HFF-Myc (cell line): ENCODE results near the gene PLXNB2.
"Not testable (repeated sequence)": the region's sequence is repeated elsewhere in the genome, so short reads cannot be mapped to it uniquely, and the experiment has no call there.

ENCODE experiments used
- DNase-seq: peaks from one replicate; pipeline ENCODE4 v3.0.0-alpha.2; 2011; ENCODE audit warnings: low read depth; ENCODE audit errors: extremely low read depth
- H3K4me3 ChIP-seq: replicated peaks from 2 replicates; pipeline ENCODE4 v1.5.1; 2011; ENCODE audit warnings: low read depth, mild to moderate bottlenecking, control low read depth, low read length
- CTCF ChIP-seq: IDR thresholded peaks from 2 replicates; pipeline ENCODE4 v1.5.1; 2012; ENCODE audit warnings: mild to moderate bottlenecking, low read depth, low read length, control low read depth; ENCODE audit errors: missing control alignments

PLXNB2 gene

GRCh38 chr22:50274311-50274710 is 33.1 kb downstream of the PLXNB2 start:
- no peak for DNase-seq
- TF ChIP-seq CTCF, result peak; percentile 19
- no peak overlapping the region for H3K4me3 ChIP-seq

- DNase-seq, H3K4me3 ChIP-seq: not testable (repeated sequence)
These were observed 33.7 kb downstream of the PLXNB2 start for GRCh38 chr22:50273781-50274180.

GRCh38 chr22:50273352-50273751 is 34.1 kb downstream of the PLXNB2 start:
- H3K4me3 ChIP-seq, DNase-seq: not testable (repeated sequence)

- no peak overlapping the region for H3K4me3 ChIP-seq
- TF ChIP-seq CTCF, result no peak
- DNase-seq, result no peak
These were observed 35.2 kb downstream of the PLXNB2 start for GRCh38 chr22:50272044-50272802.

- TF ChIP-seq CTCF, result no peak
- peak overlapping the region; percentile 18; the same call in 1 of the 2 replicates for H3K4me3 ChIP-seq
- DNase-seq, result no peak
These were observed 35.9 kb downstream of the PLXNB2 start for GRCh38 chr22:50271519-50271970.

GRCh38 chr22:50270666-50271394 is 36.6 kb downstream of the PLXNB2 start:
- DNase-seq, result no peak
- peak overlapping the region; percentile 43 for H3K4me3 ChIP-seq
- no peak for TF ChIP-seq CTCF

- DNase-seq, result no peak
- peak within 1 kb of the TSS; percentile 43 for H3K4me3 ChIP-seq
- TF ChIP-seq CTCF, result no peak
These were observed 37.3 kb downstream of the PLXNB2 start, which contains the start of gene MAPK11 for GRCh38 chr22:50269970-50270665. TSS of gene MAPK11 (minus strand) at chr22:50270380. CDS start at chr22:50270292, 88 bp downstream.
